HG03103 (cell line): ENCODE measurements around the gene OBP2A.

Source experiments
- ATAC-seq: cut with Tn5 transposase; IDR thresholded peaks from one replicate; pipeline ENCODE4 v1.9.1; 2021; ENCODE audit warnings: low read depth; ENCODE audit not compliant: unreplicated experiment

The OBP2A gene

GRCh38 chr9:135551031-135551430, 5.1 kb downstream of the OBP2A start:
- ATAC-seq = no peak

- ATAC-seq = no peak
Observed at GRCh38 chr9:135551456-135551855, 5.5 kb downstream of the OBP2A start.

GRCh38 chr9:135552021-135552697, 6.2 kb downstream of the OBP2A start:
- ATAC-seq = no peak

- no peak for ATAC-seq
Observed at GRCh38 chr9:135552698-135553171, 6.8 kb downstream of the OBP2A start.

GRCh38 chr9:135554718-135555117, 8.8 kb downstream of the OBP2A start:
- no peak for ATAC-seq

GRCh38 chr9:135555203-135555602, 9.3 kb downstream of the OBP2A start:
- no peak for ATAC-seq

GRCh38 chr9:135555910-135556309, 10.0 kb downstream of the OBP2A start:
- no peak for ATAC-seq

GRCh38 chr9:135559606-135560005, 13.7 kb downstream of the OBP2A start:
- ATAC-seq = no peak

GRCh38 chr9:135561391-135562234, 15.7 kb downstream of the OBP2A start, which contains the start of gene PAEP:
Gene PAEP (plus strand): TSS chr9:135561756.
- ATAC-seq = no peak

- no peak for ATAC-seq
Observed at GRCh38 chr9:135562235-135562745, 16.4 kb downstream of the OBP2A start.

- ATAC-seq = no peak
Observed at GRCh38 chr9:135563039-135563476, 17.1 kb downstream of the OBP2A start.

- no peak for ATAC-seq
Observed at GRCh38 chr9:135563858-135564257, 17.9 kb downstream of the OBP2A start.

GRCh38 chr9:135565141-135565628, 19.3 kb downstream of the OBP2A start:
- ATAC-seq = no peak

- no peak for ATAC-seq
Observed at GRCh38 chr9:135565636-135566035, 19.7 kb downstream of the OBP2A start.

GRCh38 chr9:135566552-135566951, 20.6 kb downstream of the OBP2A start:
- ATAC-seq = no peak

- ATAC-seq = no peak
Observed at GRCh38 chr9:135567311-135567710, 21.4 kb downstream of the OBP2A start.

GRCh38 chr9:135568026-135568425, 22.1 kb downstream of the OBP2A start:
- no peak for ATAC-seq

GRCh38 chr9:135570456-135570855, 24.5 kb downstream of the OBP2A start:
- ATAC-seq = no peak

GRCh38 chr9:135572233-135572632, 26.3 kb downstream of the OBP2A start:
- no peak for ATAC-seq

GRCh38 chr9:135573124-135573523, 27.2 kb downstream of the OBP2A start:
- ATAC-seq = no peak

GRCh38 chr9:135574331-135574730, 28.4 kb downstream of the OBP2A start:
- ATAC-seq = no peak
